ENCODE results near the gene TANGO2.

TANGO2 gene

GRCh38 chr22:20110359-20110985 lies 89.6 kb downstream of the TANGO2 start:
- DNase-seq = no peak

DNA sequence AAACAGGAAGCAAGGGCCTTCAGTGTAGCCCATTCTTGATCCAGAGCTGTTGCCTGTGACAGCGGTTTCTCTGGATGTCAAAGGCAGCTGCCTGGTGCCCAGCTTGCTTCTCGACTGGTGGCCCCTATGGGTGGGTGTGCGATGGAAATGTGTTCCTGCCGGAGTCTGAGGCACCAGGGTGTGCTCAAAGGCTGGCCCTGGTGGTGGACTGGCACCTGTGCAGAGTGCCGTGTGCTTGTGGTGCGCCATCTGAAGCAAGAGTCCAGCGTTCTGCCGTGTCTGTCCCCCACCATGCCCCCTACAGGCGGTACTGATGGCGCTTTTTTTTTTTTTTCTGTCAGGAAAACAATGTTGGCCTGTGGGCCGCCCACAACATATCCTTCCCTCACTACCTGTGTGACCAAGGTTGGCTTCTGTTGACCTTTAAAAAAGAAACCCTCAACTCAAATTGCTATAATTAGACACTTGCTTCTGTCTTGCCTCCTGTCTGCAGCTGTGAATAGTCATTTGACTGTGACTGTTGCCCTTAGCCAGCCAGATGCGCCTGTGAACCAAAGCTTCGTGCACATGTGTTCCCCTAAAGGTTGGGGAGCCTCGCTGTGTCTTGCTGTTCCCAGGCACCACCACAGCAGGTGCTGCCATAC lies 90.3 kb downstream of the TANGO2 start:
- no peak for DNase-seq

DNA sequence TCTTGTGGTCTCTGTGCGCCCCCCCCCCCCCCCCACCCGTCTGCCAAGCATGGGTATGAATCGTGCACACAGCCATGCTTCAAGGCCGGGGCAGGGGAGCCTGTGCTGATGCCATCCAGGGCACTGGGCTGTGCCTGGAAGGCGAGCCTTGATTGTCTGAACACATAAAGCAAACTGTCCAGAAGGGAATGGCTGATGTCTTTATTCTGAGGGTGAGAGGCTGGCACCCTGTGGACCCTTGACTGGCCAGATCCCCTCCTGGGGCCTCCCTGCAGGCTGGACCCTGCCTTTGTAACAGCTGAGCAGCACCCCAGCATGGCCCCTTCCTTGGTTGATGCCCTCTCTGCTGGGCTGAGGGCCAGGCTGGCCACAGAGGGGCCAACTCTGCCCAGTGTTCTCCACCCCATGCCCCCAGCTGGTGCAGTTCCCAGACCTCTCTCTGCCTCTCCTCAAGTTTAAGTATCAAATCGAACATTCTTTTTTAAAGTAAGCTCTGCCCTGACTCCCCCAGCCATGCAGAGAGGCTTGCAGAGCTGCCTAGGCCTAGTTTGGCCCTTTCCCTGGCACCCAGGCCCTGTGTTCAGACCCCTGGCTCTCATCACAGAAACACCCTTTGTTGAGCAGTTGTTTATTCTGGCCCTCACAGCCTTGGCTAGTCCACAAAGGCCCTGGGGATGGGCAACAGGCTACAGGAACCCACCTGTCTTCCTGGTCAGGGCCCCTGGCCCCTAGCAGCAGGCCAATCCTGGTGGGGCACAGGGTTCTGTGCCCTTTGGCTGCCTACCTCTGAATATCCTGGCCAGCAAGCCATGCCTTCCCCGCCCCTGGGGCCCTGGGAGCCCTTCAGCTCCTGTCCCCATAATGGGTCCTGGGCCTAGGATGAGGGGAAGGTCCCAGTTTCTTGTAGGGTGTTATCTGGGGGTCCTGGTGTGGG lies 91.0 kb downstream of the TANGO2 start:
- no peak for DNase-seq

- no peak for DNase-seq
Observed at GRCh38 chr22:20112623-20113511, 92.0 kb downstream of the TANGO2 start.

- DNase-seq = no peak
Observed at GRCh38 chr22:20113551-20114310, 92.8 kb downstream of the TANGO2 start.

DNA sequence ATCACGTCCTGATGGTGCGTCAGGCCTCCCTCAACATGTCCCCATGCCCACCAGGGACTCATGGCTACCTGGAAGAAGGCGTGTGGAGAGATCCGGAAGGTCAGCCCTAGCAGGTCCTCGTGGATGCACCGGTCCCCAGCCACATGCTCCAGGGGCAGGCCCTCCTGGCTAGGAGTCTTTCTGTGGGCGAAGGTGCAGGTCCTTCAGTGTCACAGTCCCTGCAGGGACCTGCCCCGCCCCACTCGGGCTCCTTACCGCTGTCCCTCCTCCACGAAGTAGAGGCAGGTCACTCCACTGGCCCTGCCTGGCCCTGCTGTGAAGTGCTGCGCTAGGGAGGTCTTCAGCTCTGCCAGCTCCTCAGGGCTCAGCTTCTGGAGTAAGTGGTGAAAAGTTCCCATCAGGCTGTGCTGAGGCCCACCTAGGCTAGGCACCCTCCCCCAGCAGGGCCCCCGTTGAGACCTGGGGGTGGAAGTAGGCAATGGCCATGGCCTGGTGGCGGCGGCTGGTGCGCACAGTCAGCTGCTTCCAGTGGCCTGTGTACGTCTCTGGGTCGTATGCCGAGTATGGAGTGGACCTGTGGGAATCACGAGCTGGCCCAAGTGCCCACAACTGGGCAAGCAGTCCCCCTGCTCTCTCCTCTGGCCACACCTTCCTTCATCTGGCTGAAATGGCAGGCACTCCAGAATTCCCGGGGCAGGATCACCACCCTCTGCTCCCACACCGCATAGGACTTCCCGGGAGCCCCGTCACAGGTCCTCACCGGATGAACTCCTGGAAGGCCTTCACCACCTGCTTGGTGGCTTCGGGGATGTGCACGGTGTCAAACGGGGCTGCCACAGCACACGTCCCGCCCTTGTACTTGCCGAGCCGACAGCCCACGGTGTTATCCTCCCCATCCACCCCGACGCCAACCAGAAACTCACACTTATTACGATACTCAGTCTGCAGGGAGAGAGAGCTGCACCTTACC lies 93.9 kb downstream of the TANGO2 start:
- no peak for DNase-seq

DNA sequence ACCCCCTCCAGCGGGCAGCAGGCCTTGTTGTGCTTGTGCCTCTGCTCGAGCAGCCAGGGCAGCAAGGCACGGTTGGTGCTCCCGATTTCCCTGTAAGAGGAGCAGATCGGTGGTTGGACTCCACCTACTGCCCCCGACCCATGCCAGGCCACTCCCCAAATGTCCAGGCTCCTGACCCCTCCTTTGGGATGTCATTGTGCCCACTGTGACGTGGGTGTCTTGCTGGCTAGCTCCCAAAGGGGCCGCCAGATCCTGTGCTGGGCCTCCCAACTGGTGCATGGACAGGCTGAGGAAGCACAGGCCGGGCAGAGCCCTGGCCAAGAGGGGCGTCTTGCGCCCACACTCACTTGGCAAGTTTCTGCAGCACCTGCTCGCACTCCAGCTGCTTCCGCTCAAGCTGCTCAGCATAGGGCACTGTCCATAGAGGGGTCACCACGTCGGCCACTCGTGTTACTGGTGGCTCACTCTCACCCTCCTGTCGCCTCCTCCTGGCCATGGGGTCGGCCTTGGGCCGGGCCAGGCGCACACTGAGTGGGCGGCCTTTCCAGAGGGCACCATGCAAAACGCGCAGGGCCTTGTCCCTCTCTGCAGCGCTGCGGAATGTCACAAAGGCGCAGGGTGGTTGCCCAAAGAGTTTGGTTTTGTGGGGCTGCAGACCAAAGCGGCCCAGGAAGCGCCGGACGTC lies 94.9 kb downstream of the TANGO2 start, which contains the start of gene RANBP1:
Gene RANBP1, plus strand, starts transcription at position 414 of the 685 bp plus-strand sequence. Its CDS starts 81 bp downstream, at position 495.
- DNase-seq = no peak

GRCh38 chr22:20116376-20116950 lies 95.6 kb downstream of the TANGO2 start:
- no peak for DNase-seq
